Endothelial cell of umbilical vein (primary cell): ENCODE measurements around the gene KCNA5. TPM values are rescaled to one million over a fixed set of nuclear protein-coding genes. Genes with fewer than 3 reads are reported as not detected.

Experiments used
- BruUV-seq: library from RNA; stranded (reverse); fragments of 400-500 nt; replicated peaks from 2 replicates; lab custom pipeline; 2021; lab: Mats Ljungman, UMichigan
- CTCF ChIA-PET: fragments of 300-600, 350-600 bp; sonication (Branson Sonifier 250); formaldehyde crosslinking; loops from one replicate; lab custom pipeline; 2021; ENCODE audit warnings: antibody characterized with exemption, inconsistent platforms; lab: Charles Lee
- POLR2A ChIA-PET: fragments of 300-600, 350-600 bp; sonication (Branson Sonifier 250); formaldehyde crosslinking; loops from one replicate; lab custom pipeline; 2021; ENCODE audit warnings: antibody characterized with exemption, inconsistent platforms; lab: Charles Lee
- DNase-seq: peaks from one replicate; pipeline ENCODE4 v3.0.0-alpha.2; 2011; ENCODE audit warnings: low read depth, low spot score
- FAIRE-seq: peaks from 2 replicates; lab custom pipeline; 2011; peaks lifted over from hg19 to GRCh38; lab: Jason Lieb, UNC
- H2AFZ ChIP-seq: 2 replicates; pipeline ENCODE4 v1.6.0; 2012; ENCODE audit warnings: low read depth, low read length, control low read depth, inconsistent platforms
- H3K27ac ChIP-seq: 2 replicates; pipeline ENCODE4 v1.5.1; 2011; ENCODE audit warnings: low read depth, mild to moderate bottlenecking, control low read depth, low read length, moderate library complexity; ENCODE audit not compliant: insufficient read depth
- H3K27me3 ChIP-seq, 2 experiments: 2 replicates each; pipeline versions ENCODE4 v1.6.0 to v1.6.1; 2011; ENCODE audit warnings: low read length in 2 of 2, mixed read lengths in 1 of 2; ENCODE audit not compliant: control insufficient read depth in 2 of 2, insufficient read depth in 2 of 2
- H3K36me3 ChIP-seq, 2 experiments: 2 replicates in 1 of 2; 3 replicates in 1 of 2; pipeline ENCODE4 v1.5.1; 2011; ENCODE audit warnings: low read length in 2 of 2, mild to moderate bottlenecking in 1 of 2, moderate library complexity in 1 of 2; ENCODE audit not compliant: control insufficient read depth in 2 of 2, insufficient read depth in 2 of 2; ENCODE audit errors: extremely low read depth in 1 of 2
- H3K4me1 ChIP-seq: 3 replicates; pipeline ENCODE4 v1.5.1; 2011; ENCODE audit warnings: mild to moderate bottlenecking, low read length; ENCODE audit not compliant: control insufficient read depth, insufficient read depth; ENCODE audit errors: extremely low read depth
- H3K4me2 ChIP-seq: 2 replicates; pipeline ENCODE4 v1.6.1; 2011; ENCODE audit warnings: low read length, control low read depth, mixed read lengths; ENCODE audit not compliant: insufficient read depth
- H3K4me3 ChIP-seq, 3 experiments: fragments of 200-600 bp in 1 of 3; sonication (generic), shearing (Covaris generic) in 1 of 3; replicated peaks in 1 of 3; 2 replicates each; pipeline ENCODE4 v1.5.1; 2011 to 2016; ENCODE audit warnings: control low read depth in 3 of 3, low read length in 3 of 3, mild to moderate bottlenecking in 2 of 3, inconsistent platforms in 1 of 3, low read depth in 1 of 3, moderate library complexity in 1 of 3; ENCODE audit not compliant: insufficient read depth in 1 of 3
- H3K79me2 ChIP-seq: 2 replicates; pipeline ENCODE4 v1.6.0; 2012; ENCODE audit warnings: low read length, inconsistent platforms; ENCODE audit not compliant: control insufficient read depth, insufficient read depth
- H3K9ac ChIP-seq: replicated peaks from 2 replicates; pipeline ENCODE3; 2011; ENCODE audit warnings: low read length, control low read depth; ENCODE audit not compliant: insufficient read depth; ENCODE audit errors: extremely low read depth
- H3K9me1 ChIP-seq: replicated peaks from 3 replicates; pipeline ENCODE4 v1.6.0; 2011; ENCODE audit warnings: mild to moderate bottlenecking, low read length; ENCODE audit not compliant: control insufficient read depth, insufficient read depth; ENCODE audit errors: extremely low read depth
- H3K9me3 ChIP-seq: replicated peaks from 2 replicates; pipeline ENCODE4 v1.5.1; 2012; ENCODE audit warnings: low read length, inconsistent platforms; ENCODE audit not compliant: control insufficient read depth, insufficient read depth
- H4K20me1 ChIP-seq: replicated peaks from 2 replicates; pipeline ENCODE3; 2011; ENCODE audit warnings: mild to moderate bottlenecking, low read length; ENCODE audit not compliant: control insufficient read depth, insufficient read depth; ENCODE audit errors: extremely low read depth
- EZH2 ChIP-seq: IDR thresholded peaks from 2 replicates; pipeline ENCODE4 v1.6.1; 2012; ENCODE audit warnings: borderline replicate concordance, low read depth, mild to moderate bottlenecking, moderate library complexity, low read length, inconsistent platforms; ENCODE audit not compliant: severe bottlenecking
- FOS ChIP-seq: IDR thresholded peaks from 2 replicates; pipeline ENCODE4 v1.6.1; 2011; ENCODE audit warnings: mild to moderate bottlenecking, low read length, moderate library complexity, borderline replicate concordance; ENCODE audit not compliant: insufficient read depth
- GATA2 ChIP-seq: IDR thresholded peaks from 2 replicates; pipeline ENCODE4 v1.7.0; 2011; ENCODE audit warnings: low read depth, mild to moderate bottlenecking, moderate library complexity, mixed read lengths, low read length; ENCODE audit not compliant: insufficient read length, insufficient read depth
- JUN ChIP-seq: IDR thresholded peaks from 2 replicates; pipeline ENCODE4 v1.6.1; 2011; ENCODE audit warnings: borderline replicate concordance, low read depth; ENCODE audit not compliant: insufficient read length, insufficient read depth
- MYC ChIP-seq: IDR thresholded peaks from one replicate; pipeline ENCODE4 v1.6.1; 2011; ENCODE audit warnings: mild to moderate bottlenecking, low read depth, low read length
- POLR2A ChIP-seq: IDR thresholded peaks from 2 replicates; pipeline ENCODE4 v1.6.1; 2012; ENCODE audit warnings: low read depth, mild to moderate bottlenecking, control low read depth, low read length
- POLR2AphosphoS5 ChIP-seq: IDR thresholded peaks from 2 replicates; pipeline ENCODE4 v1.6.1; 2012; ENCODE audit warnings: low read depth, mild to moderate bottlenecking, control low read depth, low read length, moderate library complexity; ENCODE audit not compliant: insufficient read depth
- dilution Hi-C: fragments of 300-500 bp; cut with MboI; formaldehyde crosslinking; loops from one replicate; pipeline ENCODE4 v1.15.0; 2019; ENCODE audit warnings: low sequenced_read_pairs; ENCODE audit not compliant: extremely low pct_ligation_motif_present
- intact Hi-C: fragments of 100-400 bp; cut with micrococcal nuclease; formaldehyde crosslinking; loops from one replicate; pipeline ENCODE4 v1.10.0; 2022
- polyA plus RNA-seq, 4 experiments: library from polyadenylated mRNA; depleted of rRNA in 3 of 4; stranded (reverse) in 3 of 4; unstranded in 1 of 4; fragments of >200 nt; gene quantifications; 2 replicates each; pipeline versions ENCODE4 v1.2.1 to v1.2.3, GENCODE V29; 2011 to 2012; ENCODE audit warnings: missing spikeins in 1 of 4
- total RNA-seq: library from RNA; stranded (reverse); gene quantifications from 2 replicates; pipeline ENCODE4 v1.2.3, GENCODE V29; 2021
- TF ChIP-seq, protein P1 (sequence below), 2 donors: IDR thresholded peaks; 1 replicate in 1 of 2; 2 replicates in 1 of 2; pipeline ENCODE4 v1.5.1; 2011; ENCODE audit warnings: low read length in 2 of 2, mild to moderate bottlenecking in 2 of 2, moderate library complexity in 2 of 2, control low read depth in 1 of 2, inconsistent platforms in 1 of 2, low read depth in 1 of 2; ENCODE audit not compliant: insufficient read depth in 1 of 2; ENCODE audit errors: extremely low read depth in 1 of 2
- TF ChIP-seq, protein P2 (sequence below): IDR thresholded peaks from 2 replicates; pipeline ENCODE4 v1.6.1; 2011; ENCODE audit not compliant: insufficient read depth, insufficient read length

The KCNA5 gene
- total and polyA plus RNA-seq, 2 donors (not counting 3 experiments of a cell fraction or from before 2014, with no cell fraction given), result not detected

DNA sequence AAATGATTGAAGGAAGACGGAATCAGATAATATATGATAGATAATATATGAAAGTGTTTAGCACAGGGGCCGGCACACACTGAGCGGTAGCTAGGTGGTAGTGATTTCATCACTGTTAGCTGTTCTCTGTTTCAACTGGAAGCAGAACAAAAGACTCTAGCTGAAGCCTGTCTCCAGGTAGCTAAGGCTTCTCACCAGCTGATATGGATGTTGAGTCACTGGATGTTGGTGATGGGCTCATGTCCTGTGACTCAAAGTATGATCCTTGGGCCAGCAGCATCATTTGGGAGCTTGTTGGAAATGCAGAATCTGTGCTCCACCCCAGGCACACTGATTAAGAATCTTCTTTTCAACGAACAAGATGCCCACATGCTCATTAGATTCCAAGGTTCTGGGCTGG, 21.7 kb upstream of the KCNA5 start:
- BruUV-seq, result no TSS peak
- no peak for FAIRE-seq
- H3K4me2 ChIP-seq, result no peak overlapping the region
- no peaks in the 10 kb centered on the region for H3K4me1 ChIP-seq
- TF ChIP-seq FOS (no peak), JUN (no peak), MYC (no peak), POLR2AphosphoS5 (no peak), GATA2 (no peak), POLR2A (no peak), EZH2 (no peak)
- TF ChIP-seq, protein P1, sequence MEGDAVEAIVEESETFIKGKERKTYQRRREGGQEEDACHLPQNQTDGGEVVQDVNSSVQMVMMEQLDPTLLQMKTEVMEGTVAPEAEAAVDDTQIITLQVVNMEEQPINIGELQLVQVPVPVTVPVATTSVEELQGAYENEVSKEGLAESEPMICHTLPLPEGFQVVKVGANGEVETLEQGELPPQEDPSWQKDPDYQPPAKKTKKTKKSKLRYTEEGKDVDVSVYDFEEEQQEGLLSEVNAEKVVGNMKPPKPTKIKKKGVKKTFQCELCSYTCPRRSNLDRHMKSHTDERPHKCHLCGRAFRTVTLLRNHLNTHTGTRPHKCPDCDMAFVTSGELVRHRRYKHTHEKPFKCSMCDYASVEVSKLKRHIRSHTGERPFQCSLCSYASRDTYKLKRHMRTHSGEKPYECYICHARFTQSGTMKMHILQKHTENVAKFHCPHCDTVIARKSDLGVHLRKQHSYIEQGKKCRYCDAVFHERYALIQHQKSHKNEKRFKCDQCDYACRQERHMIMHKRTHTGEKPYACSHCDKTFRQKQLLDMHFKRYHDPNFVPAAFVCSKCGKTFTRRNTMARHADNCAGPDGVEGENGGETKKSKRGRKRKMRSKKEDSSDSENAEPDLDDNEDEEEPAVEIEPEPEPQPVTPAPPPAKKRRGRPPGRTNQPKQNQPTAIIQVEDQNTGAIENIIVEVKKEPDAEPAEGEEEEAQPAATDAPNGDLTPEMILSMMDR (IDR thresholded peaks at IDR 0.05; ENCODE audit: extremely low read depth in 1 of 2, insufficient read depth in 1 of 2, low read depth in 1 of 2, low read length in 2 of 2), result no peak
- TF ChIP-seq, protein P2, sequence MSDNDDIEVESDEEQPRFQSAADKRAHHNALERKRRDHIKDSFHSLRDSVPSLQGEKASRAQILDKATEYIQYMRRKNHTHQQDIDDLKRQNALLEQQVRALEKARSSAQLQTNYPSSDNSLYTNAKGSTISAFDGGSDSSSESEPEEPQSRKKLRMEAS, result no peak
- DNase-seq, result no peak
- no peaks in the 10 kb centered on the region for H3K79me2 ChIP-seq
- H4K20me1 ChIP-seq, result no peaks in the 10 kb centered on the region
- CTCF ChIA-PET, result interaction anchor here (0.8 to 3.5 kb wide), 9 partner anchors 9 to 422 kb away, joined by 3 to 32 read pairs (median 4); no protein-coding TSS in a partner anchor
- dilution Hi-C loops, result no loop called here
- no peaks in the 10 kb centered on the region for H3K9me1 ChIP-seq
- POLR2A ChIA-PET, result no interaction called here
- no peak overlapping the region for H2AFZ ChIP-seq
- no peak overlapping the region for H3K9ac ChIP-seq
- H3K36me3 ChIP-seq, result no peaks in the 10 kb centered on the region
- H3K27me3 ChIP-seq, result no peaks in the 10 kb centered on the region
- no peak overlapping the region for H3K4me3 ChIP-seq
- H3K27ac ChIP-seq, result no peak overlapping the region
- intact Hi-C loops, result loop anchor here (1.0 to 2.0 kb wide), 2 partner anchors 62 to 421 kb away; no protein-coding TSS in a partner anchor
- no peaks in the 10 kb centered on the region for H3K9me3 ChIP-seq
